Activated CD8-positive, alpha-beta memory T cell treated with anti-CD3 and anti-CD28 coated beads for 36 hours (primary cell): ENCODE measurements around the gene PLA2G4A. TPM values are rescaled to one million over a fixed set of nuclear protein-coding genes. Genes with fewer than 3 reads are reported as not detected.

Source experiments
- CTCF ChIA-PET: fragments of 350-600 bp; sonication (Branson Sonifier 250); formaldehyde crosslinking; loops from one replicate; lab custom pipeline; 2021; ENCODE audit warnings: antibody characterized with exemption; lab: Charles Lee
- POLR2A ChIA-PET: fragments of 350-600 bp; sonication (Branson Sonifier 250); formaldehyde crosslinking; loops from one replicate; lab custom pipeline; 2021; ENCODE audit warnings: antibody characterized with exemption; lab: Charles Lee
- total RNA-seq, 2 experiments: library from RNA; stranded (reverse); gene quantifications; one replicate each; pipeline ENCODE4 v1.2.3, GENCODE V29; 2021

The PLA2G4A gene
- total RNA-seq, 2 experiments from 2014 or later: 0.78 to 0.94 TPM

- POLR2A ChIA-PET: no interaction called here
- CTCF ChIA-PET: no interaction called here
These were observed 1.2 kb downstream of the PLA2G4A start for GRCh38 chr1:186829686-186830587.

GRCh38 chr1:186831168-186831567 lies 2.4 kb downstream of the PLA2G4A start:
- ChIA-PET CTCF (no interaction called here), POLR2A (no interaction called here)

GRCh38 chr1:186834399-186834958 lies 5.7 kb downstream of the PLA2G4A start:
- CTCF ChIA-PET: no interaction called here
- POLR2A ChIA-PET: no interaction called here

- CTCF ChIA-PET: no interaction called here
- POLR2A ChIA-PET: no interaction called here
These were observed 6.7 kb downstream of the PLA2G4A start for GRCh38 chr1:186835448-186835847.

- ChIA-PET POLR2A (no interaction called here), CTCF (no interaction called here)
These were observed 9.1 kb downstream of the PLA2G4A start for GRCh38 chr1:186837806-186838205.

GRCh38 chr1:186838380-186839040 lies 9.8 kb downstream of the PLA2G4A start:
- ChIA-PET POLR2A (no interaction called here), CTCF (no interaction called here)

- POLR2A ChIA-PET: no interaction called here
These were observed 10.3 kb downstream of the PLA2G4A start for GRCh38 chr1:186839041-186839400.

GRCh38 chr1:186841599-186841998 lies 12.8 kb downstream of the PLA2G4A start:
- ChIA-PET CTCF (no interaction called here), POLR2A (no interaction called here)

More at GRCh38 chr1:186839041-186839400, 10.3 kb downstream of the PLA2G4A start:
- CTCF ChIA-PET: no interaction called here

GRCh38 chr1:186842547-186842946 lies 13.8 kb downstream of the PLA2G4A start:
- ChIA-PET CTCF (no interaction called here), POLR2A (no interaction called here)

GRCh38 chr1:186843226-186843625 lies 14.5 kb downstream of the PLA2G4A start:
- CTCF ChIA-PET: no interaction called here
- POLR2A ChIA-PET: no interaction called here

GRCh38 chr1:186843931-186844330 lies 15.2 kb downstream of the PLA2G4A start:
- CTCF ChIA-PET: no interaction called here

GRCh38 chr1:186845576-186846210 lies 16.9 kb downstream of the PLA2G4A start:
- CTCF ChIA-PET: no interaction called here
- POLR2A ChIA-PET: no interaction called here

More at GRCh38 chr1:186843931-186844330, 15.2 kb downstream of the PLA2G4A start:
- POLR2A ChIA-PET: no interaction called here

- CTCF ChIA-PET: interaction anchor here (0.6 kb wide), 1 partner anchor 36 kb away, joined by 3 read pairs; no protein-coding TSS in a partner anchor
- POLR2A ChIA-PET: no interaction called here
These were observed 19.9 kb downstream of the PLA2G4A start for GRCh38 chr1:186848509-186849130.

GRCh38 chr1:186849271-186849671 lies 20.5 kb downstream of the PLA2G4A start:
- POLR2A ChIA-PET: no interaction called here
- CTCF ChIA-PET: no interaction called here

GRCh38 chr1:186849826-186850225 lies 21.1 kb downstream of the PLA2G4A start:
- ChIA-PET POLR2A (no interaction called here), CTCF (no interaction called here)

- CTCF ChIA-PET: no interaction called here
- POLR2A ChIA-PET: no interaction called here
These were observed 25.4 kb downstream of the PLA2G4A start for GRCh38 chr1:186854102-186854501.

- ChIA-PET CTCF (no interaction called here), POLR2A (no interaction called here)
These were observed 30.2 kb downstream of the PLA2G4A start for GRCh38 chr1:186858923-186859322.

- ChIA-PET POLR2A (no interaction called here), CTCF (no interaction called here)
These were observed 31.2 kb downstream of the PLA2G4A start for GRCh38 chr1:186859995-186860394.

GRCh38 chr1:186864296-186864695 lies 35.5 kb downstream of the PLA2G4A start:
- ChIA-PET POLR2A (no interaction called here), CTCF (no interaction called here)

- POLR2A ChIA-PET: no interaction called here
- CTCF ChIA-PET: no interaction called here
These were observed 36.5 kb downstream of the PLA2G4A start for GRCh38 chr1:186865253-186865652.
